Activated T-cell treated with anti-CD3 and anti-CD28 coated beads for 1 hour (primary cell): ENCODE measurements around the gene CAMTA1.
"Not testable (repeated sequence)": the region's sequence is repeated elsewhere in the genome, so short reads cannot be mapped to it uniquely, and the experiment has no call there.

Experiments
- DNase-seq: peaks from one replicate; pipeline ENCODE4 v3.0.0-alpha.2; 2020; ENCODE audit warnings: low read depth

The CAMTA1 gene

GRCh38 chr1:7109901-7110300 is 324.6 kb downstream of the CAMTA1 start:
- DNase-seq = no peak

GRCh38 chr1:7110321-7110720 is 325.1 kb downstream of the CAMTA1 start:
- no peak for DNase-seq

- DNase-seq = no peak
Observed at GRCh38 chr1:7111853-7112252, 326.6 kb downstream of the CAMTA1 start.

GRCh38 chr1:7113136-7113535 is 327.9 kb downstream of the CAMTA1 start:
- no peak for DNase-seq

GRCh38 chr1:7113822-7114221 is 328.6 kb downstream of the CAMTA1 start:
- no peak for DNase-seq

GRCh38 chr1:7116001-7116400 is 330.7 kb downstream of the CAMTA1 start:
- no peak for DNase-seq

GRCh38 chr1:7117399-7118281 is 332.4 kb downstream of the CAMTA1 start:
- DNase-seq = no peak

- DNase-seq = no peak
Observed at GRCh38 chr1:7119156-7119555, 333.9 kb downstream of the CAMTA1 start.

GRCh38 chr1:7120863-7121621 is 335.8 kb downstream of the CAMTA1 start:
- DNase-seq = no peak

GRCh38 chr1:7121622-7121988 is 336.4 kb downstream of the CAMTA1 start:
- DNase-seq = no peak

GRCh38 chr1:7127322-7128075 is 342.2 kb downstream of the CAMTA1 start:
- no peak for DNase-seq

- no peak for DNase-seq
Observed at GRCh38 chr1:7128293-7128692, 343.0 kb downstream of the CAMTA1 start.

GRCh38 chr1:7130127-7130526 is 344.9 kb downstream of the CAMTA1 start:
- DNase-seq = no peak

- DNase-seq = no peak
Observed at GRCh38 chr1:7135493-7135892, 350.2 kb downstream of the CAMTA1 start.

- no peak for DNase-seq
Observed at GRCh38 chr1:7136166-7136953, 351.1 kb downstream of the CAMTA1 start.

GRCh38 chr1:7140251-7140650 is 355.0 kb downstream of the CAMTA1 start:
- DNase-seq = no peak

GRCh38 chr1:7145947-7146346 is 360.7 kb downstream of the CAMTA1 start:
- DNase-seq = no peak

- no peak for DNase-seq
Observed at GRCh38 chr1:7146710-7147109, 361.5 kb downstream of the CAMTA1 start.

GRCh38 chr1:7147581-7148282 is 362.5 kb downstream of the CAMTA1 start:
- DNase-seq = not testable (repeated sequence)

GRCh38 chr1:7149080-7149838 is 364.0 kb downstream of the CAMTA1 start:
- no peak for DNase-seq
